Astrocyte (in vitro differentiated cells and primary cell): ENCODE measurements around the gene MCTP1.

Experiments used
- EZH2 ChIP-seq: IDR thresholded peaks from 2 replicates; pipeline ENCODE4 v1.6.1; 2012; ENCODE audit warnings: mild to moderate bottlenecking, low read length, inconsistent platforms; ENCODE audit not compliant: insufficient read depth
- TF ChIP-seq, protein P1 (sequence below): IDR thresholded peaks from 2 replicates; pipeline ENCODE4 v1.5.1; 2011; ENCODE audit warnings: low read depth, mild to moderate bottlenecking, inconsistent platforms, low read length, moderate library complexity; ENCODE audit not compliant: insufficient read depth

DNA sequence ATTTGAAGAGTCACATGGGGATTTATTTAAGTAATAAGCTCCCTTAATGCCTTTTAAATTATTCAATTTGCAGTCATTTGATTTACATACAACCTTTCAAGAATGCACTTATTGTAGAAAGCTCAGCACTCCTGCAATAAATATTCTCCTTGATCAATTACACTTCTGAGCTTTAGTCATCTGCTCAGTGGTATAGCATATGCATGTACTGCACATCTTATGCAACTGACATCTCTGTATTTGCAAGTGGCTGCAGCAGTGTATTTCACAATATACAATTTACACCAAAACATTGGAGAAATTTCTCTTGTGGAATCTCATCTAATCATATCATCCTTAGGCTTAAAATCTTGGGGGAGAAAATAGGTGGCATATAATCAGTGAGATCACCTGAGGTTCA, 340.7 kb downstream of the MCTP1 start:
- TF ChIP-seq, protein P1, sequence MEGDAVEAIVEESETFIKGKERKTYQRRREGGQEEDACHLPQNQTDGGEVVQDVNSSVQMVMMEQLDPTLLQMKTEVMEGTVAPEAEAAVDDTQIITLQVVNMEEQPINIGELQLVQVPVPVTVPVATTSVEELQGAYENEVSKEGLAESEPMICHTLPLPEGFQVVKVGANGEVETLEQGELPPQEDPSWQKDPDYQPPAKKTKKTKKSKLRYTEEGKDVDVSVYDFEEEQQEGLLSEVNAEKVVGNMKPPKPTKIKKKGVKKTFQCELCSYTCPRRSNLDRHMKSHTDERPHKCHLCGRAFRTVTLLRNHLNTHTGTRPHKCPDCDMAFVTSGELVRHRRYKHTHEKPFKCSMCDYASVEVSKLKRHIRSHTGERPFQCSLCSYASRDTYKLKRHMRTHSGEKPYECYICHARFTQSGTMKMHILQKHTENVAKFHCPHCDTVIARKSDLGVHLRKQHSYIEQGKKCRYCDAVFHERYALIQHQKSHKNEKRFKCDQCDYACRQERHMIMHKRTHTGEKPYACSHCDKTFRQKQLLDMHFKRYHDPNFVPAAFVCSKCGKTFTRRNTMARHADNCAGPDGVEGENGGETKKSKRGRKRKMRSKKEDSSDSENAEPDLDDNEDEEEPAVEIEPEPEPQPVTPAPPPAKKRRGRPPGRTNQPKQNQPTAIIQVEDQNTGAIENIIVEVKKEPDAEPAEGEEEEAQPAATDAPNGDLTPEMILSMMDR, result no peak
- no peak for TF ChIP-seq EZH2
